GM12878 (cell line): Measurements from ENCODE around the gene EFNA1. TPM values are rescaled to one million over a fixed set of nuclear protein-coding genes. Genes with fewer than 3 reads are reported as not detected.

ENCODE experiments used
- CEBPZ ChIP-seq: fragments of 150-350 bp; IDR thresholded peaks from 2 replicates; pipeline ENCODE4 v1.6.1; 2016; ENCODE audit warnings: low read depth, low read length
- E4F1 ChIP-seq: fragments of 450-650 bp; IDR thresholded peaks from 2 replicates; pipeline ENCODE4 v1.6.1; 2018; ENCODE audit warnings: borderline replicate concordance, mild to moderate bottlenecking; ENCODE audit not compliant: partially characterized antibody
- FOXM1 ChIP-seq: IDR thresholded peaks from 2 replicates; pipeline ENCODE4 v1.6.1; 2012; ENCODE audit warnings: low read depth, mild to moderate bottlenecking, inconsistent platforms, low read length, moderate library complexity
- KAT2A ChIP-seq: conservative IDR thresholded peaks from 2 replicates; pipeline ENCODE4 v1.6.1; 2011; ENCODE audit warnings: low read depth, low read length; ENCODE audit not compliant: control insufficient read depth
- NR2F1 ChIP-seq: fragments of 450-650 bp; conservative IDR thresholded peaks from 2 replicates; pipeline ENCODE4 v1.6.1; 2017; ENCODE audit warnings: mild to moderate bottlenecking
- POLR2AphosphoS2 ChIP-seq: IDR thresholded peaks from 2 replicates; pipeline ENCODE4 v1.6.1; 2011; ENCODE audit warnings: low read depth, mild to moderate bottlenecking, low read length, improper control_type of control experiment, moderate library complexity
- SMAD5 ChIP-seq: IDR thresholded peaks from 2 replicates; pipeline ENCODE4 v1.6.1; 2016; ENCODE audit warnings: antibody characterized with exemption, low read depth
- SMARCA5 ChIP-seq: fragments of 450-650 bp; IDR thresholded peaks from 2 replicates; pipeline ENCODE4 v1.6.1; 2017; ENCODE audit warnings: mild to moderate bottlenecking
- SREBF2 ChIP-seq: IDR thresholded peaks from 2 replicates; pipeline ENCODE4 v1.6.1; 2012; ENCODE audit warnings: mild to moderate bottlenecking, low read length
- TBL1XR1 ChIP-seq: IDR thresholded peaks from 2 replicates; pipeline ENCODE4 v1.6.1; 2012; ENCODE audit warnings: low read depth, low read length, improper control_type of control experiment
- TCF3 ChIP-seq: IDR thresholded peaks from 2 replicates; pipeline ENCODE4 v1.6.1; 2012; ENCODE audit warnings: low read depth, mild to moderate bottlenecking, low read length, borderline replicate concordance; ENCODE audit not compliant: insufficient read depth
- ZBTB11 ChIP-seq: fragments of 450-650 bp; formaldehyde crosslinking; IDR thresholded peaks from 2 replicates; pipeline ENCODE4 v1.5.0; 2022; ENCODE audit warnings: mild to moderate bottlenecking, missing genetic modification characterization
- polyA plus RNA-seq, 11 experiments: library from polyadenylated mRNA; depleted of rRNA in 4 of 11; unstranded in 6 of 11; stranded (reverse) in 5 of 11; fragments of >200 nt; fragmentation: Nextera tagmentation in 4 of 11; fragmentation: Illumina TruSeq in 1 of 11; extraction: Ambion mirVana in 4 of 11; extraction: Trizol in 1 of 11; gene quantifications; 1 replicate in 1 of 11; 2 replicates in 10 of 11; pipeline versions ENCODE4 v1.2.1 to v1.2.3, GENCODE V29; 2011 to 2016; ENCODE audit warnings: inconsistent platforms in 2 of 11, missing spikeins in 2 of 11, low read depth in 1 of 11
- total RNA-seq, 4 experiments: library from RNA; depleted of rRNA in 3 of 4; stranded (reverse); fragments of >200 nt in 3 of 4; fragmentation: Illumina TruSeq in 1 of 4; extraction: Trizol in 1 of 4; gene quantifications; 2 replicates each; pipeline versions ENCODE4 v1.2.1 to v1.2.3, GENCODE V29; 2013 to 2021
- TF ChIP-seq, protein P1 (sequence below): fragments of 450-650 bp; IDR thresholded peaks from 2 replicates; pipeline ENCODE4 v1.6.1; 2016; ENCODE audit warnings: mild to moderate bottlenecking

The EFNA1 gene
- total and polyA plus RNA-seq, 10 of the 15 experiments (the other 5 are each of a cell fraction or from before 2014, with no cell fraction given) = 0.13 to 7.5 (median 0.28) TPM; not detected in 5

DNA sequence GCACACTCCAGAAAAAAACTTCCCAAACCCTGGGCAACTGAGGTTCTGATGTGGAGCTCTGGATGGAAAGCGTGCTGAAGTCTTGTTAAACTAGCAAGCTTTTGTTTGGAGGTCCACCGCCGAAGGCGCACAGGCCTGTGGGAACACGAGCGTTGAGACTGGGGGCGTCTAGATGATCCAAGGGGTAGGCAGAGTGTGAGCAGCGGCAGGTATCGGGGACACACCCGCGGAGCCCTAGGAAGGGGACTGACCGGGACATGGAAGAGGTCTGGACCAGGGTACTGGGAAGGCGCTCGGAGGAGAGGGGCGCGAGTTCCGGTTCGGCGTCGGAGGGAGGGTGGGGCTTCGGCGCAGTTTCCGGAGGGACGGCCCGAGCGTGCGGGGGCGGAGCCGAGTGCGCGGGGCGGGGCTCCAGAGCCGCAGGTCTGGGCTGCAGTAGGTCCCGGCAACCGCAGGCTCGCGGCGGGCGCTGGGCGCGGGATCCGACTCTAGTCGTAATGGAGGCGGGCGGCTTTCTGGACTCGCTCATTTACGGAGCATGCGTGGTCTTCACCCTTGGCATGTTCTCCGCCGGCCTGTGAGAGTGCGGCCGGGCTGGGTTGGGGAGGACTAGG, 7.8 kb downstream of the EFNA1 start, which contains the start of gene SLC50A1 (continued):
- TF ChIP-seq ZBTB11 (CRISPR knock-in tag) = no peak
- no peak for TF ChIP-seq CEBPZ
- no peak for TF ChIP-seq NR2F1
- no peak for TF ChIP-seq SREBF2
- TF ChIP-seq KAT2A = no peak
- peak; percentile 93 for TF ChIP-seq POLR2AphosphoS2
- TF ChIP-seq FOXM1 = no peak
- no peak for TF ChIP-seq TCF3
- TF ChIP-seq E4F1 = peak; percentile 34
- TF ChIP-seq, protein P1, sequence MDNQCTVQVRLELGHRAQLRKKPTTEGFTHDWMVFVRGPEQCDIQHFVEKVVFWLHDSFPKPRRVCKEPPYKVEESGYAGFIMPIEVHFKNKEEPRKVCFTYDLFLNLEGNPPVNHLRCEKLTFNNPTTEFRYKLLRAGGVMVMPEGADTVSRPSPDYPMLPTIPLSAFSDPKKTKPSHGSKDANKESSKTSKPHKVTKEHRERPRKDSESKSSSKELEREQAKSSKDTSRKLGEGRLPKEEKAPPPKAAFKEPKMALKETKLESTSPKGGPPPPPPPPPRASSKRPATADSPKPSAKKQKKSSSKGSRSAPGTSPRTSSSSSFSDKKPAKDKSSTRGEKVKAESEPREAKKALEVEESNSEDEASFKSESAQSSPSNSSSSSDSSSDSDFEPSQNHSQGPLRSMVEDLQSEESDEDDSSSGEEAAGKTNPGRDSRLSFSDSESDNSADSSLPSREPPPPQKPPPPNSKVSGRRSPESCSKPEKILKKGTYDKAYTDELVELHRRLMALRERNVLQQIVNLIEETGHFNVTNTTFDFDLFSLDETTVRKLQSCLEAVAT = no peak; the same call in 1 of the 2 replicates
- peak; percentile 70; the same call in 1 of the 2 replicates for TF ChIP-seq SMAD5
- TF ChIP-seq TBL1XR1 = no peak
- TF ChIP-seq SMARCA5 = peak; percentile 19; the same call in 1 of the 2 replicates
